Peyer's patch (tissue), 4 donors: ENCODE data around the gene DDAH2. TPM values are rescaled to one million over a fixed set of nuclear protein-coding genes. Genes with fewer than 3 reads are reported as not detected.

Experiments
- DNase-seq, 3 donors: peaks; one replicate each; pipeline ENCODE4 v3.0.0-alpha.2; 2017 to 2019
- H3K27ac ChIP-seq, 4 donors: fragments of 200-600 bp; sonication (generic); one replicate each; pipeline ENCODE4 v1.5.1; 2016 to 2019
- H3K27me3 ChIP-seq, 2 donors: fragments of 200-600 bp; sonication (generic); one replicate each; pipeline ENCODE4 v1.5.1; 2019
- H3K36me3 ChIP-seq, 3 donors: fragments of 200-600 bp; sonication (generic); one replicate each; pipeline ENCODE4 v1.5.1; 2016 to 2019
- H3K4me1 ChIP-seq, 4 donors: fragments of 200-600 bp; sonication (generic); one replicate each; pipeline ENCODE4 v1.5.1; 2016 to 2019
- H3K4me3 ChIP-seq, 4 donors: fragments of 200-600 bp; sonication (generic); 1 replicate in 3 of 4; 2 replicates in 1 of 4; pipeline ENCODE4 v1.5.1; 2016 to 2019; ENCODE audit warnings: mild to moderate bottlenecking in 1 of 4
- H3K9me3 ChIP-seq, 4 donors: fragments of 200-600 bp; sonication (generic); one replicate each; pipeline ENCODE4 v1.5.1; 2016 to 2019; ENCODE audit warnings: mild to moderate bottlenecking in 1 of 4
- POLR2A ChIP-seq, 2 donors: fragments of 450-650 bp; IDR thresholded peaks; one replicate each; pipeline ENCODE4 v1.5.1; 2017; ENCODE audit warnings: antibody characterized with exemption in 2 of 2, mild to moderate bottlenecking in 2 of 2, moderate library complexity in 2 of 2
- total RNA-seq, 4 donors: library from RNA; depleted of rRNA; stranded (reverse); fragments of >200 nt; gene quantifications; one replicate each; pipeline ENCODE4 v1.1.0, GENCODE V29; 2016
- TF ChIP-seq, protein P1 (sequence below), 6 experiments: fragments of 450-650 bp in 4 of 6; fragments of 200-600 bp in 2 of 6; sonication (generic) in 1 of 6; IDR thresholded peaks; one replicate each; pipeline ENCODE4 v1.5.1; 2017 to 2019; ENCODE audit warnings: antibody characterized with exemption in 6 of 6, mild to moderate bottlenecking in 3 of 6, moderate library complexity in 1 of 6

The DDAH2 gene
- total RNA-seq, 4 donors from 2014 or later = 25.6 to 136 (median 53.3) TPM

DNA sequence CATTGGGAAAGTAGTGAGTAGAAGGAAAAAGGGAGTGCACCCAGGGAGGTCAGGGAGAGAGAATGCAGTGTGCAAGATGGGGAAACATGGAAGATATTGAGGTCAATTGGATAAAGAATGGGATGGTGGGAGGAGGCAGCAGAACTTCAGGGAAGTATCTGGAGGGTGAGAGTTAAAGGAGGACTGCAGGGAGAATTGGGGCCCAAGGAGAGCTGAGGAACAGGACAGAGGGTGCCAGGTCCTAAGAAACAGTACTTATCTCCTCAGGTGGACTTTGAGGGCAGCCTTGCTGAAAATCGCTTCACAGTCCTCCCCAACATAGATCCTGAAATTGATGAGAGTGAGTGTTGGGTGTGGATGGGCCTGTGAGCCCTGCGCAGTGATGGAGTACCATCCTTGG lies 29.2 kb upstream of the DDAH2 start:
- Histone ChIP-seq H3K4me3 (no peak overlapping the region), H3K27me3 (no peaks in the 10 kb centered on the region), H3K36me3 (no peaks in the 10 kb centered on the region), H3K4me1 (peaks cover 0 to 13% (median 0%) of the 10 kb centered on the region in 4 donors), H3K9me3 (no peaks in the 10 kb centered on the region), H3K27ac (no peak overlapping the region)
- no peak for TF ChIP-seq POLR2A (IDR thresholded peaks at IDR 0.05)
- TF ChIP-seq, protein P1, sequence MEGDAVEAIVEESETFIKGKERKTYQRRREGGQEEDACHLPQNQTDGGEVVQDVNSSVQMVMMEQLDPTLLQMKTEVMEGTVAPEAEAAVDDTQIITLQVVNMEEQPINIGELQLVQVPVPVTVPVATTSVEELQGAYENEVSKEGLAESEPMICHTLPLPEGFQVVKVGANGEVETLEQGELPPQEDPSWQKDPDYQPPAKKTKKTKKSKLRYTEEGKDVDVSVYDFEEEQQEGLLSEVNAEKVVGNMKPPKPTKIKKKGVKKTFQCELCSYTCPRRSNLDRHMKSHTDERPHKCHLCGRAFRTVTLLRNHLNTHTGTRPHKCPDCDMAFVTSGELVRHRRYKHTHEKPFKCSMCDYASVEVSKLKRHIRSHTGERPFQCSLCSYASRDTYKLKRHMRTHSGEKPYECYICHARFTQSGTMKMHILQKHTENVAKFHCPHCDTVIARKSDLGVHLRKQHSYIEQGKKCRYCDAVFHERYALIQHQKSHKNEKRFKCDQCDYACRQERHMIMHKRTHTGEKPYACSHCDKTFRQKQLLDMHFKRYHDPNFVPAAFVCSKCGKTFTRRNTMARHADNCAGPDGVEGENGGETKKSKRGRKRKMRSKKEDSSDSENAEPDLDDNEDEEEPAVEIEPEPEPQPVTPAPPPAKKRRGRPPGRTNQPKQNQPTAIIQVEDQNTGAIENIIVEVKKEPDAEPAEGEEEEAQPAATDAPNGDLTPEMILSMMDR (IDR thresholded peaks at IDR 0.05) = no peak
- no peak for DNase-seq

DNA sequence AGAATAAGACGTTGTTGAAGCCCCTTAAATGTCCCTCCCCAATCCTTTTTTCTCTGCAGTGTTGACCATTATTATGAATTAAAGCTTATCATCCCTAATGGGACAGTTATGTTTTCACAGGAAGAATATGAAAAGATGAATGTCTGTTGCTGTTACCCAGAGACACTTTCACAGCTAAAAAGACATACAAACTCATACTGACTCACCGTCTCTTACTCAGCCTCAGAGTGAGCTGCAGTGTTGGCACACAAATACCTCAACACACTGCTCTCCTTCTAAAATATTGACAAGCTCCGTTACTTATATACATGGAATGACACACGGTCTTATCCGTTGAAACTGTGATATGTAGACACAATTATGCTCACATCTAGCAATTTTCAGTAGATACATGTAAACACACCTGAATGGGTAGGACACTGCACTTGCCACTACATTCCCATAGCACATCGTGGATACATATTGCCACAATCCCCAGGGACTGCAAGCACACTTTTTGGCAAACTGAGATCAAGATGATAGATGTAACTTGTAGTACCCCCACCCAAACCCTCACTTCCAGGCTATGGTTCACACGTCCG lies 23.7 kb upstream of the DDAH2 start:
- Histone ChIP-seq H3K4me3 (no peak overlapping the region), H3K36me3 (no peaks in the 10 kb centered on the region), H3K9me3 (no peaks in the 10 kb centered on the region), H3K27ac (no peak overlapping the region), H3K27me3 (no peaks in the 10 kb centered on the region), H3K4me1 (no peaks in the 10 kb centered on the region)
- TF ChIP-seq, protein P1 (IDR thresholded peaks at IDR 0.05) = no peak
- DNase-seq = no peak

DNA sequence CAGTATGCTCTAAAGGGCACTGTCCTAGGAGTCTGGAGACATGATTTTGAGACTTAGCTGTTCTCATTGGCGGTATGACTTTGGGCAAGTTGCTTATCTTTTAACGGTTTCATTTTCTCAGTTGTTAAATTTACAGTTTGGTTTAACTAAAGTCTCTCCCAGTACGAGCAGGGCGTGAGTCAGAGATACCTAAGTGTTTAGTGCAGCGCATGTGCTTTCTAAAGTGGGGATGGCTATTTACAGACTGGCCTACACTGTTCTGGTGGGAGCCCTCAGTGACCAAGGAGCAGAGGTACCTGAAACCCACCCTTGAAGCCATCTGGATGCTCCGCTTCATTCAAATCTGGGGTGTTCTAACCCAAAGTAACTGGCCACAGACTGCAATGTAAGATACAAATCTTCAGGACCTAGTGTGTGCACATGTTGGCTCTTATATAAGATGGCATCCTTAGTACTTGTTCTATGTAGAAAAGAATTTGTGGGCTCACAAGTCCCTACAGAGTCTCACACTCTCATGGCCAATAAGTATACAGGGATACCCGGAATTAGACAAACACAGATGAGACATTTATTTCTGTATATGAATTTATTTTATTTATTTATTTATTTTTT lies 21.4 kb upstream of the DDAH2 start:
- Histone ChIP-seq H3K36me3 (no peaks in the 10 kb centered on the region), H3K9me3 (no peaks in the 10 kb centered on the region), H3K27me3 (no peaks in the 10 kb centered on the region), H3K4me1 (no peaks in the 10 kb centered on the region), H3K27ac (no peak overlapping the region), H3K4me3 (no peak overlapping the region)
- no peak for DNase-seq
- no peak for TF ChIP-seq POLR2A (IDR thresholded peaks at IDR 0.05)
- TF ChIP-seq, protein P1 (IDR thresholded peaks at IDR 0.05) = no peak

DNA sequence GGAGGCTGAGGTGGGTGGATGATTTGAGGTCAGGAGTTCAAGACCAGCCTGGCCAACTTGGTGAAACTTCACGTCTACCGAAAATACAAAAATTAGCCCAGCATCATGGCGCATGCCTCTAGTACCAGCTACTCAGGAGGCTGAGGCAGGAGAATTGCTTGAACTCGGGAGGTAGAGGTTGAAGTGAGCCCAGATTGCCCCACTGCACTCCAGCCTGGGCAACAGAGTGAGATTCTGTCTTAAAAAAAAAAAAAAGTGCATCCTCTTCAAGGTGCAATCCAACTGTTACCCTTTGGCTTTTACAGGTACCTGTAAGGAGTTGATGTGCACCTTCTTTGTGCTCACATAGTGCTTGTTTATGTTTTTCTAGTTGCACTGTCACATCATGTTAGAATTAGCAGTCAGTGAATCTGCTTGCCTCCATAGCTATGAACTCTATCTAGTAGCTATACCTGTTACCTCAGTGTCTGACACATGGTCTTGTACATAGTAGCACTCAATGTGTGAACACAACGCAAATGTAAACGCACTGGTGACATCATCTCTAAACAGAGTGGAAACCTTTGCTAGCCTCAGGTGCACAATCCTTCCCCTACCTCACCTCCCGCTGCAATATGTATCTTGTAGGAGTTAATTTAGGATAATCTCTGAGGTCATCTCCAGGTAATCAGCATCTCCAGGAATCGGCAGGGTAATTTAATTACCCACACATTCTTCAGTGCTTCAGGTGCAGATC lies 20.4 kb upstream of the DDAH2 start:
- no peaks in the 10 kb centered on the region for H3K4me1 ChIP-seq
- H3K27ac ChIP-seq = no peak overlapping the region
- TF ChIP-seq POLR2A (IDR thresholded peaks at IDR 0.05) = no peak
- TF ChIP-seq, protein P1 (IDR thresholded peaks at IDR 0.05) = no peak
- H3K36me3 ChIP-seq = no peaks in the 10 kb centered on the region
- no peaks in the 10 kb centered on the region for H3K27me3 ChIP-seq
- H3K4me3 ChIP-seq = no peak overlapping the region
- H3K9me3 ChIP-seq = no peaks in the 10 kb centered on the region
- DNase-seq = no peak

DNA sequence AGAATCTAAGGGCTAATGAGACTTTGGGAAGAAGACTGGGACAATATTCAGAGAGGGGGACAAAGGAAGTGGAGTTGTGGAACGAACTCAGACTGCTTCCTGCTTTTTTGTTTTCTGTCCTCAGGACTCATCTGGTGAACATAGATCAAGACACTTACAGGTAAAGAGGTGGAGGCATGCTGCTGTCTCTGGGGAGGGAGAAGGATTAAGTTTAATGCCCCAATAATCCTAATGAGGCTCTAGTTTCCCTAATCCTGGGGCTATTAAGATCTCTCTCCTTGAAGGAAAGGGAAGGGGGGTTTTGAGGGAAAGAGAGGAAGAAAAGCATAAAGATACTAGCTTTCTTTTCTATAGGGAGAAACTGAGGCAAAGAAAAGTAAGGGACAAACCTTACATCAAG lies 15.3 kb upstream of the DDAH2 start:
- Histone ChIP-seq H3K9me3 (no peaks in the 10 kb centered on the region), H3K4me3 (no peak overlapping the region), H3K27ac (no peak overlapping the region), H3K4me1 (peaks cover 0 to 9% (median 7%) of the 10 kb centered on the region in 4 donors), H3K36me3 (no peaks in the 10 kb centered on the region), H3K27me3 (no peaks in the 10 kb centered on the region)
- no peak for DNase-seq
- TF ChIP-seq, protein P1 (IDR thresholded peaks at IDR 0.05) = no peak
- no peak for TF ChIP-seq POLR2A (IDR thresholded peaks at IDR 0.05)
